ENCODE measurements around the gene LIN28B. TPM values are rescaled to one million over a fixed set of nuclear protein-coding genes. Genes with fewer than 3 reads are reported as not detected.

Gene LIN28B
- polyA plus RNA-seq, 1 donor from 2014 or later = 19.1 TPM

DNA sequence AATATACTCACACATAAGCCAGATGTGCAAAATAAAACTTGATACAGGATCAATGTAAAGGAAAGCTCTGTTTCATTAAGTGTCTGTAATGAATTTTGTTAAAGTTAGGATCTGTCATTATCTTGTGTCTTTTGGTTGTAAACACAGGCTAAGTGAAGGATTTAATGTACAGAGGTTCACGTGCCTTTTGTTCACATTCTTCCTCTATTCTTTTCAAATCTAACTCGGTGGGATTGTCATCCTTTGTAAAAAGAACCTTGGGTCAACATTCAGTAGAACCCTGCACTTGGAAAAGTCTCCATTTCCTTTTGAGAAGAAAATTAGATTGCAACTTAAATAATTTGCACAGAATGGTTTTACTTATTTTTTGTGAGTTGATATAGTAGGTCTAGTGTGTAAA is 7.7 kb upstream of the LIN28B start:
- no peak overlapping the region for H3K27ac ChIP-seq (ENCODE audit: low read length)
- H3K4me3 ChIP-seq (ENCODE audit: low read length) = no peak overlapping the region
- H3K9ac ChIP-seq (ENCODE audit: low read length) = no peak overlapping the region
- H3K9me3 ChIP-seq (ENCODE audit: low read length) = no peaks in the 10 kb centered on the region
- no peaks in the 10 kb centered on the region for H3K36me3 ChIP-seq (ENCODE audit: insufficient read depth, low read length)
- no peaks in the 10 kb centered on the region for H3K9me2 ChIP-seq (ENCODE audit: insufficient read depth, low read length)
- H2AFZ ChIP-seq (ENCODE audit: low read depth, low read length) = no peak overlapping the region
- H3F3A ChIP-seq (ENCODE audit: insufficient read depth, low read length, poor library complexity, severe bottlenecking) = no peaks in the 10 kb centered on the region
- no peak overlapping the region for H3K4me2 ChIP-seq (ENCODE audit: low read length)
- peaks cover 33% of the 10 kb centered on the region for H3K27me3 ChIP-seq (ENCODE audit: insufficient read depth, low read depth, low read length)
- H3K79me2 ChIP-seq (replicated peaks; ENCODE audit: insufficient read depth, low read length) = peaks cover 88% of the 10 kb centered on the region
- no peaks in the 10 kb centered on the region for H4K20me1 ChIP-seq (ENCODE audit: insufficient read depth)
- TF ChIP-seq POLR2AphosphoS5 (IDR thresholded peaks at IDR 0.05) (no peak), EP300 (conservative IDR thresholded peaks at IDR 0.05; ENCODE audit: poor library complexity, severe bottlenecking) (no peak), RAD21 (conservative IDR thresholded peaks at IDR 0.05) (no peak), SMC3 (conservative IDR thresholded peaks at IDR 0.05; ENCODE audit: poor library complexity) (no peak), MXI1 (conservative IDR thresholded peaks at IDR 0.05; ENCODE audit: poor library complexity, severe bottlenecking) (no peak), TAF1 (IDR thresholded peaks at IDR 0.05; ENCODE audit: low read depth) (no peak)
- TF ChIP-seq, protein P1, sequence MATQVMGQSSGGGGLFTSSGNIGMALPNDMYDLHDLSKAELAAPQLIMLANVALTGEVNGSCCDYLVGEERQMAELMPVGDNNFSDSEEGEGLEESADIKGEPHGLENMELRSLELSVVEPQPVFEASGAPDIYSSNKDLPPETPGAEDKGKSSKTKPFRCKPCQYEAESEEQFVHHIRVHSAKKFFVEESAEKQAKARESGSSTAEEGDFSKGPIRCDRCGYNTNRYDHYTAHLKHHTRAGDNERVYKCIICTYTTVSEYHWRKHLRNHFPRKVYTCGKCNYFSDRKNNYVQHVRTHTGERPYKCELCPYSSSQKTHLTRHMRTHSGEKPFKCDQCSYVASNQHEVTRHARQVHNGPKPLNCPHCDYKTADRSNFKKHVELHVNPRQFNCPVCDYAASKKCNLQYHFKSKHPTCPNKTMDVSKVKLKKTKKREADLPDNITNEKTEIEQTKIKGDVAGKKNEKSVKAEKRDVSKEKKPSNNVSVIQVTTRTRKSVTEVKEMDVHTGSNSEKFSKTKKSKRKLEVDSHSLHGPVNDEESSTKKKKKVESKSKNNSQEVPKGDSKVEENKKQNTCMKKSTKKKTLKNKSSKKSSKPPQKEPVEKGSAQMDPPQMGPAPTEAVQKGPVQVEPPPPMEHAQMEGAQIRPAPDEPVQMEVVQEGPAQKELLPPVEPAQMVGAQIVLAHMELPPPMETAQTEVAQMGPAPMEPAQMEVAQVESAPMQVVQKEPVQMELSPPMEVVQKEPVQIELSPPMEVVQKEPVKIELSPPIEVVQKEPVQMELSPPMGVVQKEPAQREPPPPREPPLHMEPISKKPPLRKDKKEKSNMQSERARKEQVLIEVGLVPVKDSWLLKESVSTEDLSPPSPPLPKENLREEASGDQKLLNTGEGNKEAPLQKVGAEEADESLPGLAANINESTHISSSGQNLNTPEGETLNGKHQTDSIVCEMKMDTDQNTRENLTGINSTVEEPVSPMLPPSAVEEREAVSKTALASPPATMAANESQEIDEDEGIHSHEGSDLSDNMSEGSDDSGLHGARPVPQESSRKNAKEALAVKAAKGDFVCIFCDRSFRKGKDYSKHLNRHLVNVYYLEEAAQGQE (IDR thresholded peaks at IDR 0.05; ENCODE audit: borderline replicate concordance) = no peak

DNA sequence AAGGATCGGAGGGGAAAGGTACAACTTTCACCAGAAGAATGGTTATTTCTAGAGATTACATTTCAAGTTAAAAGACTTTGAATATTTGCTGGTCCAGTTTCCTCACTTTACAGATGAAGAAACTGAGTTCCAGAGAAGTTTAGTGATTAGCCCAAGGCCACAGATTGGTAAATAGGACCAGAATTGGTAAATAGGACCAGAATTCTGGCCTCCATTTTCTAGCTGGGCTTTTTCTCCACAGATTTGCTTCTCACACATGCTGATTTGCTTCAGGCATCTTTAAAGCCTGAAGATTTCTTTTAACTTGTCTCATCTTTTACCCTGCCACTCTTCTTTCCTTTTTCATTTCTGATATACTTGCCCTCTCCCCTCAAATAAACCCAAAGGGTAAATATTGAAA is 5.2 kb upstream of the LIN28B start:
- H3K4me3 ChIP-seq (ENCODE audit: low read length) = no peak overlapping the region
- no peaks in the 10 kb centered on the region for H3K9me2 ChIP-seq (ENCODE audit: insufficient read depth, low read length)
- peaks cover 4% of the 10 kb centered on the region for H3F3A ChIP-seq (ENCODE audit: insufficient read depth, low read length, poor library complexity, severe bottlenecking)
- H3K27me3 ChIP-seq (ENCODE audit: insufficient read depth, low read depth, low read length) = peaks cover 39% of the 10 kb centered on the region
- H3K36me3 ChIP-seq (ENCODE audit: insufficient read depth, low read length) = no peaks in the 10 kb centered on the region
- H4K20me1 ChIP-seq (ENCODE audit: insufficient read depth) = no peaks in the 10 kb centered on the region
- TF ChIP-seq EZH2 (IDR thresholded peaks at IDR 0.05; ENCODE audit: borderline replicate concordance, insufficient read depth, low read length, poor library complexity, severe bottlenecking) (no peak), RAD21 (conservative IDR thresholded peaks at IDR 0.05) (no peak), EP300 (conservative IDR thresholded peaks at IDR 0.05; ENCODE audit: poor library complexity, severe bottlenecking) (no peak), POLR2AphosphoS5 (IDR thresholded peaks at IDR 0.05) (no peak), TAF1 (IDR thresholded peaks at IDR 0.05; ENCODE audit: low read depth) (no peak), SMC3 (conservative IDR thresholded peaks at IDR 0.05; ENCODE audit: poor library complexity) (no peak)
- TF ChIP-seq, protein P2, sequence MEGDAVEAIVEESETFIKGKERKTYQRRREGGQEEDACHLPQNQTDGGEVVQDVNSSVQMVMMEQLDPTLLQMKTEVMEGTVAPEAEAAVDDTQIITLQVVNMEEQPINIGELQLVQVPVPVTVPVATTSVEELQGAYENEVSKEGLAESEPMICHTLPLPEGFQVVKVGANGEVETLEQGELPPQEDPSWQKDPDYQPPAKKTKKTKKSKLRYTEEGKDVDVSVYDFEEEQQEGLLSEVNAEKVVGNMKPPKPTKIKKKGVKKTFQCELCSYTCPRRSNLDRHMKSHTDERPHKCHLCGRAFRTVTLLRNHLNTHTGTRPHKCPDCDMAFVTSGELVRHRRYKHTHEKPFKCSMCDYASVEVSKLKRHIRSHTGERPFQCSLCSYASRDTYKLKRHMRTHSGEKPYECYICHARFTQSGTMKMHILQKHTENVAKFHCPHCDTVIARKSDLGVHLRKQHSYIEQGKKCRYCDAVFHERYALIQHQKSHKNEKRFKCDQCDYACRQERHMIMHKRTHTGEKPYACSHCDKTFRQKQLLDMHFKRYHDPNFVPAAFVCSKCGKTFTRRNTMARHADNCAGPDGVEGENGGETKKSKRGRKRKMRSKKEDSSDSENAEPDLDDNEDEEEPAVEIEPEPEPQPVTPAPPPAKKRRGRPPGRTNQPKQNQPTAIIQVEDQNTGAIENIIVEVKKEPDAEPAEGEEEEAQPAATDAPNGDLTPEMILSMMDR (IDR thresholded peaks at IDR 0.05; ENCODE audit: poor library complexity, severe bottlenecking) = no peak
- TF ChIP-seq, protein P1 (IDR thresholded peaks at IDR 0.05; ENCODE audit: borderline replicate concordance) = no peak
- H3K27ac ChIP-seq (ENCODE audit: low read length) = no peak overlapping the region
- H3K9ac ChIP-seq (ENCODE audit: low read length) = no peak overlapping the region
- H3K9me3 ChIP-seq (ENCODE audit: low read length) = no peaks in the 10 kb centered on the region
- H2AFZ ChIP-seq (ENCODE audit: low read depth, low read length) = no peak overlapping the region
- peaks cover 83% of the 10 kb centered on the region for H3K79me2 ChIP-seq (replicated peaks; ENCODE audit: insufficient read depth, low read length)
- no peak overlapping the region for H3K4me2 ChIP-seq (ENCODE audit: low read length)

Data from neural cell (in vitro differentiated cells).